Measurements from ENCODE around the gene IFNA5. TPM values are rescaled to one million over a fixed set of nuclear protein-coding genes. Genes with fewer than 3 reads are reported as not detected.
A peak's percentile ranks its signal among the peaks of the same experiment; 100 is the strongest.

IFNA5 gene
- total and polyA plus RNA-seq, 12 donors: not detected

DNA sequence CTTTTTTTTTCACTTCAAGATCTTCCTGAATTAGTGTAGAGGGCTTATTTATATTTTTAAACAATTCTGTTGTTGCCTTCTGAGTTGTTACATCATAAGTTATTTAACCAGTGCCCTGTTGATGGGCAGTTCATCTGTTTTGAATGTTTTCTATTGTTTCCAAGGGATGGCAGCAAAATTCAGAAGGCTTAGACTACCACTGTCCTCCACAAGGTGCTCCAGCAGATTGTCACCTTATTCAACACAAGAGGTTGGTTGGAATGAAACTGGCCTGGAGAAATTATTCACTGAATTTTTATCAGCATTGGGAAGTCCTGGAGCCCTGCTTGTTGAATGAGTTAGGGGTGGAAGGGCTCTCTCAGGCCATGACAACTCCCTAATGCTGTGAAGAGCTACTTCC, 31.3 kb upstream of the IFNA5 start:
- no peak for DNase-seq
- Histone ChIP-seq H3K27me3 (peaks cover 0 to 3% (median 0%) of the 10 kb centered on the region in 7 donors), H3K9me3 (no peaks in the 10 kb centered on the region), H3K36me3 (peaks cover 0 to 22% (median 0%) of the 10 kb centered on the region in 9 donors), H3K27ac (no peak overlapping the region), H3K4me3 (no peak overlapping the region), H3K4me1 (peaks cover 6 to 36% (median 30%) of the 10 kb centered on the region in 9 donors)
- ATAC-seq: no peak
- TF ChIP-seq, protein P1, sequence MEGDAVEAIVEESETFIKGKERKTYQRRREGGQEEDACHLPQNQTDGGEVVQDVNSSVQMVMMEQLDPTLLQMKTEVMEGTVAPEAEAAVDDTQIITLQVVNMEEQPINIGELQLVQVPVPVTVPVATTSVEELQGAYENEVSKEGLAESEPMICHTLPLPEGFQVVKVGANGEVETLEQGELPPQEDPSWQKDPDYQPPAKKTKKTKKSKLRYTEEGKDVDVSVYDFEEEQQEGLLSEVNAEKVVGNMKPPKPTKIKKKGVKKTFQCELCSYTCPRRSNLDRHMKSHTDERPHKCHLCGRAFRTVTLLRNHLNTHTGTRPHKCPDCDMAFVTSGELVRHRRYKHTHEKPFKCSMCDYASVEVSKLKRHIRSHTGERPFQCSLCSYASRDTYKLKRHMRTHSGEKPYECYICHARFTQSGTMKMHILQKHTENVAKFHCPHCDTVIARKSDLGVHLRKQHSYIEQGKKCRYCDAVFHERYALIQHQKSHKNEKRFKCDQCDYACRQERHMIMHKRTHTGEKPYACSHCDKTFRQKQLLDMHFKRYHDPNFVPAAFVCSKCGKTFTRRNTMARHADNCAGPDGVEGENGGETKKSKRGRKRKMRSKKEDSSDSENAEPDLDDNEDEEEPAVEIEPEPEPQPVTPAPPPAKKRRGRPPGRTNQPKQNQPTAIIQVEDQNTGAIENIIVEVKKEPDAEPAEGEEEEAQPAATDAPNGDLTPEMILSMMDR (IDR thresholded peaks at IDR 0.05): no peak
- intact Hi-C loops (cut with DNase I): no loop called here

DNA sequence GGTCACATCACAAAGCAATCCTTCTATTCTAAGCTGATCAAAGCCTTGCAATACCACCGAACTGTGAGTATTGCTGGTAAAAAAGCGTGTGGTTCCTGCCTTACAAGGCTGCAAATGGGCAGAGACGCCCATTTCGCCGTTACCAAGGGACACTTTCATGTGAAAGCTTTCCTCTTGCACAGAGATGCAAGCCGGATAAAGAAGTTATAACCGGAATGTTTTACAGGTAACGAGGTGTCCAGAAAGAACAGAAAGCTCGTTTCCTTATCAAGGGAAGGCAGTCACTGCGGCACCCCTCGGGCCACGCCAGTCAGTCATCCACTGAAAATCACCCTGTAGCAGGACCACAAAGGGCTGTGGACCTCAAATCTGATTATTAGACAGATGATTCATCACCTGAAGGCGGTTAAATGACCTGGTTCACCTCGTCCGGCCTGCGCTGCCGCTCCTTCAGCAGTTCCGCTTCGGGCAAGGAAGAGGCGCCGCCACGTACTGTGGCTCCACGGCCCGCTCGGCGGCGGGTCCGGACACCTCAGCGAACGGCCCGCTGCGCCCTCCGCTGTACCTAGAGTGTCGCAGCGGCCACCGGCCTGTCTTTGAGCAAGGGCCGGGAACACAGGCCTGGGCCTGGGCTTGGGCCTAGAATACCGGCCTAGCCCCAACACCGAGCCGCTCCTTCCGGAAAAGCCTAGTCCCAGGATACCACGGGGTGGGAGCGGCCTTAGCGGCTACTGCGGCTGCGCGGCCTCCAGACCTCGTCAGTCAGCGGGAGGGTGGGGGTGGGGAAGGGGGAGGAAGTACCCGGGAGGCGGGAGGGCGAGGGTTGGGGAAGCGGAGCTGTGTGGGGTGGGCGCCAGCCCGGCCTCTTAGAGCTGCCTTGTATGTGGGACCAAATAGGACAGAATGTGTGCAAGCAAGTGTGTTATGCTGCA, 29.9 kb upstream of the IFNA5 start, which contains the start of gene KLHL9:
KLHL9 (minus strand) TSS at position 704 of the 932 bp plus-strand sequence; CDS start at position 159, 545 bp downstream.
- DNase-seq (peak; percentile 94 to 95), ATAC-seq (peak; percentile 99 to 100 (median 100))
- Histone ChIP-seq H3K4me1 (peaks cover 6 to 51% (median 45%) of the 10 kb centered on the region in 9 donors), H3K9me3 (no peaks in the 10 kb centered on the region), H3K36me3 (peaks cover 0 to 36% (median 0%) of the 10 kb centered on the region in 9 donors), H3K27ac (peak within 1 kb of the TSS; percentile 63 to 99 (median 95)), H3K4me3 (peak within 1 kb of the TSS; percentile 77 to 96 (median 84)), H3K27me3 (no peaks in the 10 kb centered on the region)
- intact Hi-C loops (cut with DNase I): loop anchor here in 4 of 10 donors (5.0 kb wide), 2 partner anchors 57 to 467 kb away; partner anchors contain the start of gene MTAP (in 3 of the 4)
- TF ChIP-seq, protein P1 (IDR thresholded peaks at IDR 0.05): no peak
- WGBS, 2 donors: 0 to 1% methylated on average over 54 to 55 of the region's 55 CpGs

DNA sequence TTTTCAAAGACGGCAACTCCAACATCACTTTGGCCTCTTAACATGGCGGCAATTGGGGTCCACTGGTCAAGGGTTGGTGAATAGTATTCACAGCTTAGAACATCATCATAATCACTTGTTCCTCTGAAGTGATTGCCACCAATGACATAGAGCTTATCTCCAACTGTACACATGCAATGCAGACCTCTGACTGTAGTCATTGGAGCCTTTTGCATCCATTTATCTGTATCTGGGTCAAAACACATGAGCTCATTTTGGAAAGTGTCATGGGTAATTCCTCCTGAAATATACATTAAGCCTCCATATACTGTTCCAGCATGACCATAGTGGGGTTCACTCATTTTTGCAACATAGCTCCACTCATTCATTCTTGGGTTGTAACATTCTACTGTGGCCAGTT, 28.1 kb upstream of the IFNA5 start:
- ATAC-seq (no peak), DNase-seq (no peak)
- Histone ChIP-seq H3K4me1 (peaks cover 6 to 69% (median 58%) of the 10 kb centered on the region in 9 donors), H3K27me3 (no peaks in the 10 kb centered on the region), H3K9me3 (no peaks in the 10 kb centered on the region), H3K4me3 (peak overlapping the region in 5 of 10 donors; percentile 77 to 93 (median 86)), H3K36me3 (peaks cover 0 to 38% (median 0%) of the 10 kb centered on the region in 9 donors), H3K27ac (no peak overlapping the region)
- TF ChIP-seq, protein P1 (IDR thresholded peaks at IDR 0.05): no peak
- WGBS, 2 donors: 96 to 98% methylated on average over 2 of the region's 2 CpGs
- intact Hi-C loops (cut with DNase I): loop anchor here in 4 of 10 donors (5.0 kb wide), 2 partner anchors 59 to 469 kb away; partner anchors contain the start of gene MTAP (in 3 of the 4)

DNA sequence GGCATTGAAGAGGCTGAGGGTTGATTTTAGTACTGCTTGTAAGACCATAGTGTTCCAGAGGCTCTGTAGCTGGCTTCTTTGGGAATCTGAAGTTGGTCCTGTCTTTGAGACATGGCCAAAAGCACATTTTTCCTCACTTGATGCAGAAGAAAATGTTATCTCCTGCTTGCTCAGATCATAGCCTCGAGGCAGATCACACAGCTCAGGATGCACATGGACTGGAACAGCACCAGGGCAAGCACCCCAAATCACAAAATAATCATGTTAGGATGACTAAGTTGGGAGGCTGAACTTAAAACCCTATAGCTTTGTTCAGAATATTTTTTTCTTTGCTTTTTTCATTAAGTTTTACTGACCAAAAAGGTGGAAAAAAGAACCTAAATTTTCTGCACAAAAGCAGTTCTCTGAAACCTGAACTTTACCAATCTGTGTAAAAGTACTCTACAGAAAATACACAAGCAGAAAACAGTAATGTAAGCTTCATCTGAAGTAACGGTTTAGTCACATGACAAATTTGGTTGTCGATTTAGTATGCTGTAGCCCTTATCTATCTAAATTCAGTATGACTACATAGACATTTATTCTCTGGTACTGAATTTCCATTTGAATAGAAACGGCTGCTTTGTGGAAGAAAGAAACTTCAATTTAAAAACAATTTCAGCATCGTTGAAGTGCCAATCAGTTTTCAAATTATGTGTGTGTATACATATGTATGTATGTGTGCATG, 26.7 kb upstream of the IFNA5 start:
- DNase-seq (no peak), ATAC-seq (no peak)
- no peaks in the 10 kb centered on the region for H3K9me3 ChIP-seq
- no peak overlapping the region for H3K27ac ChIP-seq
- 36 to 41% methylated on average over 5 of the region's 5 CpGs for WGBS, 2 donors
- intact Hi-C loops (cut with DNase I): loop anchor here in 4 of 10 donors (5.0 kb wide), 2 partner anchors 60 to 470 kb away; partner anchors contain the start of gene MTAP (in 3 of the 4)
- peak overlapping the region in 3 of 10 donors; percentile 0 to 6 (median 1) for H3K4me3 ChIP-seq
- no peaks in the 10 kb centered on the region for H3K27me3 ChIP-seq
- peaks cover 0 to 38% (median 0%) of the 10 kb centered on the region in 9 donors for H3K36me3 ChIP-seq
- peaks cover 6 to 80% (median 68%) of the 10 kb centered on the region in 9 donors for H3K4me1 ChIP-seq
- TF ChIP-seq, protein P1 (IDR thresholded peaks at IDR 0.05): no peak
